Measurements from ENCODE around the gene GPA33. TPM values are rescaled to one million over a fixed set of nuclear protein-coding genes. Genes with fewer than 3 reads are reported as not detected.
"Not testable (repeated sequence)": the region's sequence is repeated elsewhere in the genome, so short reads cannot be mapped to it uniquely, and the experiment has no call there.

GPA33 gene
- total and polyA plus RNA-seq, 10 donors, result 0.07 to 1.4 (median 0.79) TPM

DNA sequence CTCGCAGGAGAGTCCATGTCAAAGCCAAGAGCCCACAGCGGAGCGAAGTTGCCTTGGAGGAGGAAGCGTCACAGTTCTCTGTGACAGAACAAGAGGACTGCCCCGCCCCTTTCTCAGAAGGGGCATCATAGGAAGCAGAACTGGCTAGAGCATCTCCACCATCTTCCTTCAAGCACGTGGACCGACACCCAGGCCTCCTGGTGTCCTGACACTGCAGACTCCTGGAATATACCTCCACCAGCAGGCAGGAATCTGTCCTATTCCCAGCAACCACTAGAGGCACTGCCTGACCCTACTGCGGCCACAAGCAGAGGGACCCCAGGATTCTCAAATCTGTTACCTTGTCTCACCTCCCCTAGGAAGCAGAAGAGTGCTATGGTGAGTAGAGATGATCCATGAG is 37.8 kb downstream of the GPA33 start:
- no peak overlapping the region for H3K27ac ChIP-seq
- no peak for DNase-seq
- TF ChIP-seq POLR2AphosphoS5 (IDR thresholded peaks at IDR 0.05), result no peak
- TF ChIP-seq, protein P1, sequence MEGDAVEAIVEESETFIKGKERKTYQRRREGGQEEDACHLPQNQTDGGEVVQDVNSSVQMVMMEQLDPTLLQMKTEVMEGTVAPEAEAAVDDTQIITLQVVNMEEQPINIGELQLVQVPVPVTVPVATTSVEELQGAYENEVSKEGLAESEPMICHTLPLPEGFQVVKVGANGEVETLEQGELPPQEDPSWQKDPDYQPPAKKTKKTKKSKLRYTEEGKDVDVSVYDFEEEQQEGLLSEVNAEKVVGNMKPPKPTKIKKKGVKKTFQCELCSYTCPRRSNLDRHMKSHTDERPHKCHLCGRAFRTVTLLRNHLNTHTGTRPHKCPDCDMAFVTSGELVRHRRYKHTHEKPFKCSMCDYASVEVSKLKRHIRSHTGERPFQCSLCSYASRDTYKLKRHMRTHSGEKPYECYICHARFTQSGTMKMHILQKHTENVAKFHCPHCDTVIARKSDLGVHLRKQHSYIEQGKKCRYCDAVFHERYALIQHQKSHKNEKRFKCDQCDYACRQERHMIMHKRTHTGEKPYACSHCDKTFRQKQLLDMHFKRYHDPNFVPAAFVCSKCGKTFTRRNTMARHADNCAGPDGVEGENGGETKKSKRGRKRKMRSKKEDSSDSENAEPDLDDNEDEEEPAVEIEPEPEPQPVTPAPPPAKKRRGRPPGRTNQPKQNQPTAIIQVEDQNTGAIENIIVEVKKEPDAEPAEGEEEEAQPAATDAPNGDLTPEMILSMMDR (IDR thresholded peaks at IDR 0.05 in 8 of 11, conservative IDR thresholded peaks at IDR 0.05 in 3 of 11), result peak in 3 of 11 experiments; percentile 15 to 23 (median 19)
- no peaks in the 10 kb centered on the region for H3K9me3 ChIP-seq
- 76 to 84% (median 81%) methylated on average over 8 of the region's 8 CpGs for WGBS, 5 donors
- intact Hi-C loops (cut with DNase I; ENCODE audit: low total_unique reads), result no loop called here
- no peaks in the 10 kb centered on the region for H3K4me1 ChIP-seq
- no peaks in the 10 kb centered on the region for H3K36me3 ChIP-seq
- no peaks in the 10 kb centered on the region for H3K27me3 ChIP-seq (replicated peaks in 1 of 7)
- no peak overlapping the region for H3K4me3 ChIP-seq

DNA sequence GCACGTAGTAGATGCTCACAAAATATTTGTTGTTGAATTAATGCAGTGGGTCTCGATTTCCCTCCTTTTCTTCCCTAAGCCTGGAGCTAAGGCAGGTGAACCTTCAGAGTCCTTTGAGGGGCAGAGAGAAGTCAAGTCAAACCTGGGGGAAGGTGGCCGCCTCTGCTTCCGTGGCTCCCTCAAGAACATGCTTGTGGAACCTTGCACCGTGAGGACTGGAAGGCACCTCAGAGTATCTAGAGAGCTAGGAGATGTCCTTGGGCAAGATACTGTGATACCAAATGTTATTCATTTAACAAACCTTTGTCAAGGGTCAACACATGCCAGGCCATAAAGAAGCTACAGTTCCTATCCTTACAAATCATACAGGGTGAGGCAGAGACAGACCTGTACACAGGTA is 38.3 kb downstream of the GPA33 start:
- WGBS, 5 donors, result 90 to 99% (median 93%) methylated on average over 5 of the region's 5 CpGs
- intact Hi-C loops (cut with DNase I; ENCODE audit: low total_unique reads), result no loop called here
- Histone ChIP-seq H3K9me3 (no peaks in the 10 kb centered on the region), H3K27me3 (replicated peaks in 1 of 7) (no peaks in the 10 kb centered on the region), H3K4me1 (no peaks in the 10 kb centered on the region), H3K4me3 (no peak overlapping the region), H3K27ac (no peak overlapping the region), H3K36me3 (no peaks in the 10 kb centered on the region)
- no peak for DNase-seq
- TF ChIP-seq POLR2AphosphoS5 (IDR thresholded peaks at IDR 0.05), result no peak
- no peak for TF ChIP-seq POLR2A (IDR thresholded peaks at IDR 0.05)
- TF ChIP-seq, protein P1 (IDR thresholded peaks at IDR 0.05 in 8 of 11, conservative IDR thresholded peaks at IDR 0.05 in 3 of 11), result no peak

DNA sequence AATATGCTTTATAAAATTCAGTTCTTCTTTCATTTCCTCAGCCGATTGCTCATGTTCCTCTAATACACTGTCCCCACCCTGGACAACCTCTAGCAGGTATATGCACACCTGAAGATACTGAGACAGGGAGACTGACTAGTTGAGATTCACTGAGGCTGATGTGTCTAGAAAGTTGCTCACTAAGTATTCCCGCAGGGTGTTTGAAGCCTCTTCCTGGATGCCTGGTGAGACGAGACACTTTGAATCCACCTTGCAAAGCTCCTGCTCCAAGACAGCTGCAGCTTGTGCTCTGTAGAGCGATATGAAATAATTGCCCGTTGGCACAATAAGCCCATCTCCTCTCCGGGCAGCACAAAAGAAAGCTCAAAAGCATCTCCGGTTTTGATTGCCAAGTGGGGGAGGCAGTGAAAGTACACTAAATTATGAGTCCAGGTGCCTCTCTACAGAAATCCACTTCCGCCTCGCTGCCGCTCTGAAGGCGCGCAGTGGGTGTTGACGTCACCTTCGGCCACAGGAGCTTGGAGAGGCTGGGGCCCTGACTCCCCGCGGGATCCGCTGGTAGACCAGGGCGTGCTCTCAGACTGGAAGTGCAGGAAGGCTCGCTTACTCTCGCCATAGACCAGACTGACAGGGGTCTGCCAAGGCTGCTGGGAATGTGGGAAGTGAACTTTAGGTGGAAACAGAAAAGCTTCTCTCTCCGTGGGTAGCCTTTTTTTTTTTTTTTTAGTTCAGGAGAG is 46.3 kb downstream of the GPA33 start:
- TF ChIP-seq, protein P1 (IDR thresholded peaks at IDR 0.05 in 8 of 11, conservative IDR thresholded peaks at IDR 0.05 in 3 of 11), result no peak
- TF ChIP-seq POLR2A (IDR thresholded peaks at IDR 0.05) (no peak), POLR2AphosphoS5 (IDR thresholded peaks at IDR 0.05) (peak in 2 of 3 donors; percentile 44 to 49)
- intact Hi-C loops (cut with DNase I; ENCODE audit: low total_unique reads), result no loop called here
- Histone ChIP-seq H3K27me3 (replicated peaks in 1 of 7) (peaks cover 0 to 21% (median 0%) of the 10 kb centered on the region in 7 donors), H3K9me3 (no peaks in the 10 kb centered on the region), H3K36me3 (no peaks in the 10 kb centered on the region), H3K4me3 (peak overlapping the region; percentile 6 to 66 (median 25)), H3K4me1 (peaks cover 0 to 16% (median 10%) of the 10 kb centered on the region in 6 donors), H3K27ac (peak overlapping the region in 3 of 8 donors; percentile 11 to 37 (median 26))
- 14 to 32% (median 22%) methylated on average over 16 to 21 of the region's 21 CpGs for WGBS, 5 donors
- DNase-seq, result peak; percentile 91

DNA sequence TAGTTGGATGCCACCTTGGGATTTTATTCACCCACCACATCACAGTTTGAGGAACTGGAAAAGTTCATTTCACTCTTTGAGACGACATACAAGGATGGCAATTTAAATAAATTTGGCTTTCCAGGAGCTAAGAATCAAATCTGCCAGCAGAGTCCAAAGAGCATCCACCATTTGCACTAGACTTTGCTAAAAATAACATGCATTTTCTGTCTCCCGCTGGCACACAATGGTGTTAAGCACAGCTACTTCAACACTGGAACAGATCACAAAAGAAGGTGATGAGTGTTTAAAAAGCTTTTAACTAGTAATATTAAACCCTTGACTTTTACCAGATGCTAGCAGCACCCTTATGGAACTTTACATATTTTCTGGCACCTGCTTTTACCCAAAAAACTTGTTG is 56.5 kb downstream of the GPA33 start:
- WGBS, 5 donors, result 68 to 81% (median 74%) methylated on average over 2 of the region's 2 CpGs
- peaks cover 0 to 5% (median 0%) of the 10 kb centered on the region in 8 donors for H3K9me3 ChIP-seq
- H3K27ac ChIP-seq, result no peak overlapping the region
- no peak for DNase-seq
- H3K4me1 ChIP-seq, result no peaks in the 10 kb centered on the region
- no peak for TF ChIP-seq POLR2AphosphoS5 (IDR thresholded peaks at IDR 0.05)
- TF ChIP-seq POLR2A (IDR thresholded peaks at IDR 0.05), result no peak
- TF ChIP-seq, protein P1 (IDR thresholded peaks at IDR 0.05 in 8 of 11, conservative IDR thresholded peaks at IDR 0.05 in 3 of 11), result no peak
- H3K4me3 ChIP-seq, result no peak overlapping the region
- intact Hi-C loops (cut with DNase I; ENCODE audit: low total_unique reads), result no loop called here
- H3K27me3 ChIP-seq (replicated peaks in 1 of 7), result peaks cover 0 to 18% (median 0%) of the 10 kb centered on the region in 7 donors
- no peaks in the 10 kb centered on the region for H3K36me3 ChIP-seq

DNA sequence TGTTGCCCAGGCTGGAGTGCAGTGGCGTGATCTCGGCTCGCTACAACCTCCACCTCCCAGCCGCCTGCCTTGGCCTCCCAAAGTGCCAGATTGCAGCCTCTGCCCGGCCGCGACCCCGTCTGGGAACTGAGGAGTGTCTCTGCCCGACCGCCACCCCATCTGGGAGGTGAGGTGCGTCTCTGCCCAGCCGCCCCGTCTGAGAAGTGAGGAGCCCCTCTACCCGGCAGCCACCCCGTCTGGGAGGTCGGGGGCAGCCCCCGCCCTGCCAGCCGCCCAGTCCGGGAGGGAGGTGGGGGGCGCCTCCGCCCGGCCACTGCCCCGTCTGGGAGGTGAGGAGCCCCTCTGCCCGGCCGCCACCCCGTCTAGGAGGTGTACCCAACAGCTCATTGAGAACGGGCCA is 60.6 kb downstream of the GPA33 start:
- DNase-seq; H3K4me1 ChIP-seq; H3K36me3 ChIP-seq; H3K4me3 ChIP-seq; intact Hi-C loops (cut with DNase I; ENCODE audit: low total_unique reads); H3K27ac ChIP-seq; H3K9me3 ChIP-seq: not testable (repeated sequence)
- WGBS, 5 donors, result 94 to 96% (median 95%) methylated on average over 11 to 27 of the region's 27 CpGs
- H3K27me3 ChIP-seq (replicated peaks in 1 of 7), result peaks cover 0 to 37% (median 0%) of the 10 kb centered on the region in 7 donors
